NCI-H748 treated with DMSO at 0.1 percent for 48 hours (cell line): ENCODE results near the gene OR5B12.
"Not testable (repeated sequence)": the region's sequence is repeated elsewhere in the genome, so short reads cannot be mapped to it uniquely, and the experiment has no call there.

Source experiments
- DNase-seq: peaks from one replicate; lab custom pipeline; 2025; lab: John Stamatoyannopoulos, UW

OR5B12 gene

GRCh38 chr11:58442136-58442535 lies at the start of gene OR5B12:
Gene OR5B12, minus strand, starts transcription at chr11:58442236. Its CDS starts 2,085 bp downstream, at chr11:58440151.
- no peak for DNase-seq

GRCh38 chr11:58490827-58491226 lies 48.8 kb upstream of the OR5B12 start:
- DNase-seq: peak; percentile 27

GRCh38 chr11:58487170-58487569 lies 45.1 kb upstream of the OR5B12 start:
- no peak for DNase-seq

- no peak for DNase-seq
Observed at GRCh38 chr11:58485961-58486360, 43.9 kb upstream of the OR5B12 start.

- no peak for DNase-seq
Observed at GRCh38 chr11:58471892-58472291, 29.9 kb upstream of the OR5B12 start.

- DNase-seq: no peak
Observed at GRCh38 chr11:58466293-58466692, 24.3 kb upstream of the OR5B12 start.

- DNase-seq: no peak
Observed at GRCh38 chr11:58465690-58466089, 23.7 kb upstream of the OR5B12 start.

GRCh38 chr11:58451585-58451984 lies 9.5 kb upstream of the OR5B12 start:
- no peak for DNase-seq

GRCh38 chr11:58446294-58446693 lies 4.3 kb upstream of the OR5B12 start:
- DNase-seq: no peak

GRCh38 chr11:58444300-58444699 lies 2.3 kb upstream of the OR5B12 start:
- no peak for DNase-seq

GRCh38 chr11:58438486-58438885 lies 3.5 kb downstream of the OR5B12 start:
- DNase-seq: no peak

GRCh38 chr11:58434217-58434616 lies 7.8 kb downstream of the OR5B12 start:
- no peak for DNase-seq

GRCh38 chr11:58433638-58434203 lies 8.3 kb downstream of the OR5B12 start:
- DNase-seq: no peak

GRCh38 chr11:58429273-58429672 lies 12.8 kb downstream of the OR5B12 start:
- DNase-seq: no peak

- no peak for DNase-seq
Observed at GRCh38 chr11:58428021-58428420, 14.0 kb downstream of the OR5B12 start, which contains the start of gene OR5B2. Gene OR5B2, minus strand, starts transcription at chr11:58428121. Its CDS starts 4,860 bp downstream, at chr11:58423261.

GRCh38 chr11:58406774-58407173 lies 35.3 kb downstream of the OR5B12 start, which contains the start of gene OR5B3:
Gene OR5B3, minus strand, starts transcription at chr11:58406874. Its CDS starts 3,465 bp downstream, at chr11:58403409.
- DNase-seq: no peak

- not testable (repeated sequence) for DNase-seq
Observed at GRCh38 chr11:58399622-58400021, 42.4 kb downstream of the OR5B12 start.

GRCh38 chr11:58395581-58395980 lies 46.5 kb downstream of the OR5B12 start:
- DNase-seq: no peak

GRCh38 chr11:58394195-58394594 lies 47.8 kb downstream of the OR5B12 start:
- DNase-seq: no peak

- no peak for DNase-seq
Observed at GRCh38 chr11:58392746-58393145, 49.3 kb downstream of the OR5B12 start.

- DNase-seq: no peak
Observed at GRCh38 chr11:58391879-58392278, 50.2 kb downstream of the OR5B12 start.

GRCh38 chr11:58390551-58391063 lies 51.4 kb downstream of the OR5B12 start:
- no peak for DNase-seq
